Right renal pelvis (tissue), 4 donors: ENCODE measurements around the gene GLT8D1. TPM values are rescaled to one million over a fixed set of nuclear protein-coding genes. Genes with fewer than 3 reads are reported as not detected.
"Not testable (repeated sequence)": the region's sequence is repeated elsewhere in the genome, so short reads cannot be mapped to it uniquely, and the experiment has no call there.

Experiments
- DNase-seq, 4 donors: peaks; one replicate each; pipeline ENCODE4 v3.0.0-alpha.2; 2013; ENCODE audit warnings: low read depth in 4 of 4, low spot score in 3 of 4, missing footprints in 1 of 4
- polyA plus RNA-seq, 4 donors: library from polyadenylated mRNA; unstranded; fragments of 120-200 nt; gene quantifications; one replicate each; pipeline ENCODE4 v1.2.1, GENCODE V29; 2013; ENCODE audit not compliant: insufficient read length in 4 of 4

The GLT8D1 gene
- polyA plus RNA-seq = 100 to 1,000 TPM; 122 to 141 (median 138) TPM

GRCh38 chr3:52705688-52706686 lies at the start of gene GLT8D1, which contains the start of gene SPCS1:
Gene GLT8D1, minus strand, starts transcription at chr3:52705791. Its CDS starts 5,331 bp downstream, at chr3:52700460.
Gene SPCS1, plus strand, starts transcription at chr3:52706106. Its CDS starts 141 bp downstream, at chr3:52706247.
- peak; percentile 77 to 96 (median 78) for DNase-seq

- DNase-seq = no peak
Measured at GRCh38 chr3:52754373-52754772, 48.8 kb upstream of the GLT8D1 start.

GRCh38 chr3:52752045-52752660 lies 46.6 kb upstream of the GLT8D1 start:
- DNase-seq = no peak

- DNase-seq = no peak
Measured at GRCh38 chr3:52743721-52744120, 38.1 kb upstream of the GLT8D1 start.

- DNase-seq = no peak
Measured at GRCh38 chr3:52743152-52743551, 37.6 kb upstream of the GLT8D1 start.

- DNase-seq = peak in 2 of 4 donors; percentile 7 to 12
Measured at GRCh38 chr3:52742418-52743041, 36.9 kb upstream of the GLT8D1 start.

GRCh38 chr3:52739730-52740129 lies 34.1 kb upstream of the GLT8D1 start:
- DNase-seq = no peak

- DNase-seq = no peak
Measured at GRCh38 chr3:52733256-52733891, 27.8 kb upstream of the GLT8D1 start.

GRCh38 chr3:52731590-52731989 lies 26.0 kb upstream of the GLT8D1 start:
- DNase-seq = no peak

GRCh38 chr3:52730681-52731080 lies 25.1 kb upstream of the GLT8D1 start:
- no peak for DNase-seq

GRCh38 chr3:52728753-52729152 lies 23.2 kb upstream of the GLT8D1 start:
- not testable (repeated sequence) for DNase-seq

- no peak for DNase-seq
Measured at GRCh38 chr3:52724511-52724910, 18.9 kb upstream of the GLT8D1 start.

- DNase-seq = no peak
Measured at GRCh38 chr3:52723935-52724334, 18.3 kb upstream of the GLT8D1 start.

GRCh38 chr3:52722491-52722890 lies 16.9 kb upstream of the GLT8D1 start:
- no peak for DNase-seq

GRCh38 chr3:52721730-52722008 lies 16.1 kb upstream of the GLT8D1 start:
- DNase-seq = no peak

GRCh38 chr3:52721002-52721729 lies 15.6 kb upstream of the GLT8D1 start:
- no peak for DNase-seq

GRCh38 chr3:52719618-52720017 lies 14.0 kb upstream of the GLT8D1 start:
- no peak for DNase-seq

- DNase-seq = no peak
Measured at GRCh38 chr3:52715714-52716305, 10.2 kb upstream of the GLT8D1 start.
